Effector memory CD8-positive, alpha-beta T cell (primary cell): ENCODE measurements around the gene HIVEP2.

ENCODE experiments used
- ATAC-seq: fragments of 150-1000 bp; cut with Tn5 transposase; replicated peaks from 2 replicates; pipeline ENCODE4 v1.10.0; 2021; ENCODE audit warnings: mild to moderate bottlenecking, moderate library complexity
- DNase-seq, 3 experiments: peaks; one replicate each; pipeline ENCODE4 v3.0.0; 2021
- H3K27ac Mint-ChIP-seq, 2 donors: one replicate each; pipeline ENCODE4 v1.8.0; 2022; ENCODE audit warnings: mild to moderate bottlenecking in 2 of 2, mixed read lengths in 2 of 2, moderate library complexity in 2 of 2
- H3K27me3 Mint-ChIP-seq, 2 donors: one replicate each; pipeline ENCODE4 v1.8.0; 2022; ENCODE audit warnings: mixed read lengths in 2 of 2
- H3K36me3 Mint-ChIP-seq: one replicate; pipeline ENCODE4 v1.8.0; 2022; ENCODE audit warnings: mild to moderate bottlenecking, moderate library complexity, mixed read lengths; ENCODE audit not compliant: insufficient read depth
- H3K4me1 Mint-ChIP-seq, 2 donors: one replicate each; pipeline ENCODE4 v1.8.0; 2022; ENCODE audit warnings: low read depth in 2 of 2, mixed read lengths in 2 of 2
- H3K4me3 Mint-ChIP-seq, 2 donors: one replicate each; pipeline ENCODE4 v1.8.0; 2022; ENCODE audit warnings: mild to moderate bottlenecking in 2 of 2, mixed read lengths in 2 of 2, moderate library complexity in 2 of 2
- H3K9me3 Mint-ChIP-seq, 2 donors: one replicate each; pipeline ENCODE4 v1.8.0; 2022; ENCODE audit warnings: mixed read lengths in 2 of 2

The HIVEP2 gene

DNA sequence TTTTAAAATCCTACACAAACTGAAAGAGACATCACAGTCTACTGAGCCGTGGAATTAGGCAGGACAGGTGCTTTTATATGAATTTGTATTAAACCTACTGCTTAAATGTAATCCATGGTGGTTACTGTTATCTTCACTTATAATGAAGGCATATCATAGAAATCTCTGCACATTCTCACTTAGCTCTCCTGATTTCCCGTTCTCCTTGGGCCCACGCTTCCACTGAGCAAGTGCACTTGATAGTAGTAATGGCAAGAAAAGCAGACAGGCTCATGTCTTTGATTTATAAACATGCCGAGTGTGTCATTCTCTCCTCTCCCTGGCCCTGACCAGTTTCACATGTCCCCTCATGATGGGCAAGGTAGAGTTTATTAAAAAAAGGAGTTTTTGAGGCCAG, 186.3 kb downstream of the HIVEP2 start:
- ATAC-seq = no peak
- no peaks in the 10 kb centered on the region for H3K9me3 Mint-ChIP-seq
- H3K4me1 Mint-ChIP-seq = peaks cover 16 to 33% of the 10 kb centered on the region in 2 donors
- no peak for DNase-seq
- H3K27me3 Mint-ChIP-seq = no peaks in the 10 kb centered on the region
- no peak overlapping the region for H3K27ac Mint-ChIP-seq
- no peak overlapping the region for H3K4me3 Mint-ChIP-seq
- peaks cover 62% of the 10 kb centered on the region for H3K36me3 Mint-ChIP-seq

- Mint-ChIP-seq H3K9me3 (no peaks in the 10 kb centered on the region), H3K4me1 (peaks cover 16 to 35% of the 10 kb centered on the region in 2 donors)
- no peak for ATAC-seq
These were observed 186.9 kb downstream of the HIVEP2 start for GRCh38 chr6:142757852-142758628.

DNA sequence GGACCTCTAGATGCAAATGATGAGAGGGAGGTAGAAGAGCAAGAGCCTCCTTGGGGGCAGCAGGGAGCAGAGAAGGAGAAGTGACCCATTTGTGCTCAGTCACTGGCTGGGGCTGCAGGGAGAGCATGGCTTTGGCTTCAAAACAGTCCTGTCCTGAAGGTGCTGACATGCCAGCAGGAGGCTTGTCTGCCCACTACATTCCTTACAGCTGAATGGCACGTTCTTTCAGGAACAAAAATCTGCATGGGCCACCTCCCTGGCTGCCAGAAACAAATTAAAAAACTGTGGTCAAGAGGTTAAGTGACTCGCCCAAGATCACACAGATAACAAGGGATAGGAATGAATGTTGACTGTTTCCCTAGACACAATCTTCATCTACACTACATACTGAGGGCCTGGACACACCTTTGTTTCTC, 188.8 kb downstream of the HIVEP2 start:
- H3K4me3 Mint-ChIP-seq = no peak overlapping the region
- DNase-seq = no peak
- H3K27ac Mint-ChIP-seq = peak overlapping the region; percentile 77 to 82
- no peaks in the 10 kb centered on the region for H3K9me3 Mint-ChIP-seq
- H3K27me3 Mint-ChIP-seq = no peaks in the 10 kb centered on the region
- peaks cover 52% of the 10 kb centered on the region for H3K36me3 Mint-ChIP-seq
- ATAC-seq = no peak
- peaks cover 16 to 25% of the 10 kb centered on the region in 2 donors for H3K4me1 Mint-ChIP-seq

More at GRCh38 chr6:142757852-142758628, 186.9 kb downstream of the HIVEP2 start:
- peaks cover 62% of the 10 kb centered on the region for H3K36me3 Mint-ChIP-seq
- H3K27me3 Mint-ChIP-seq = no peaks in the 10 kb centered on the region
- peak overlapping the region in 1 of 2 donors; percentile 7 for H3K4me3 Mint-ChIP-seq
- no peak for DNase-seq
- peak overlapping the region; percentile 77 to 82 for H3K27ac Mint-ChIP-seq

DNA sequence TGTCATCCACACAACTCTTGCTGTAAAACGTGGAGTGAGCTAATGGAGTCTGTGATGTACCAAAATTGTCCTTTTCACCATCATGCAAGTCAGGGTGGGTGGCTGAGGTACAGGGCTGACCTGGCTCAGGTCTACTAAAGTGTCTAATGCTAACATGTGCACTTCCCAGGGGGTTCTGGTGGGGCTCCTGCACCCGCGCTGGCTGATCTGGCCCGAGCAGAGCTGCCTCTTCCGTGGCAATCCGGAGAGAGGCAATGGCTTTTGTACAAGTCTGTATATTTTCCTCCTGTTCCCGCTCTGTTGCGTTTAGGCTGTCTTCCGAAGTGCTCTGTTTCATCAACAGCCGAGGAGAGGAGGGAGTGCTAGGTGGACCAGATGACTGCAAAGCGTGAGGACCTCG, 191.8 kb downstream of the HIVEP2 start:
- peaks cover 14 to 21% of the 10 kb centered on the region in 2 donors for H3K4me1 Mint-ChIP-seq
- no peak for ATAC-seq
- peak overlapping the region in 1 of 2 donors; percentile 41 for H3K27ac Mint-ChIP-seq
- H3K9me3 Mint-ChIP-seq = no peaks in the 10 kb centered on the region
- peaks cover 27% of the 10 kb centered on the region for H3K36me3 Mint-ChIP-seq
- H3K4me3 Mint-ChIP-seq = no peak overlapping the region
- no peak for DNase-seq
- H3K27me3 Mint-ChIP-seq = no peaks in the 10 kb centered on the region

- no peak overlapping the region for H3K27ac Mint-ChIP-seq
- ATAC-seq (no peak), DNase-seq (no peak)
- no peak overlapping the region for H3K4me3 Mint-ChIP-seq
- no peaks in the 10 kb centered on the region for H3K27me3 Mint-ChIP-seq
- peaks cover 22% of the 10 kb centered on the region for H3K36me3 Mint-ChIP-seq
- H3K9me3 Mint-ChIP-seq = no peaks in the 10 kb centered on the region
- H3K4me1 Mint-ChIP-seq = peaks cover 8 to 19% of the 10 kb centered on the region in 2 donors
These were observed 192.6 kb downstream of the HIVEP2 start for GRCh38 chr6:142752348-142752747.

- Mint-ChIP-seq H3K4me3 (no peak overlapping the region), H3K9me3 (no peaks in the 10 kb centered on the region), H3K4me1 (peaks cover 4 to 14% of the 10 kb centered on the region in 2 donors), H3K27me3 (no peaks in the 10 kb centered on the region), H3K27ac (peak overlapping the region in 1 of 2 donors; percentile 4), H3K36me3 (peaks cover 17% of the 10 kb centered on the region)
- DNase-seq (no peak), ATAC-seq (no peak)
These were observed 193.5 kb downstream of the HIVEP2 start for GRCh38 chr6:142751452-142751851.

- no peak for ATAC-seq
- peak overlapping the region in 1 of 2 donors; percentile 4 for H3K27ac Mint-ChIP-seq
These were observed 194.0 kb downstream of the HIVEP2 start for GRCh38 chr6:142750998-142751397.

GRCh38 chr6:142749556-142749955, 195.4 kb downstream of the HIVEP2 start:
- no peaks in the 10 kb centered on the region for H3K27me3 Mint-ChIP-seq
- H3K27ac Mint-ChIP-seq = peak overlapping the region in 1 of 2 donors; percentile 7
- no peak for ATAC-seq
- H3K36me3 Mint-ChIP-seq = peaks cover 10% of the 10 kb centered on the region
- H3K4me3 Mint-ChIP-seq = no peak overlapping the region
- H3K4me1 Mint-ChIP-seq = peaks cover 0 to 7% of the 10 kb centered on the region in 2 donors
- no peaks in the 10 kb centered on the region for H3K9me3 Mint-ChIP-seq
- DNase-seq = no peak

More at GRCh38 chr6:142750998-142751397, 194.0 kb downstream of the HIVEP2 start:
- Mint-ChIP-seq H3K27me3 (no peaks in the 10 kb centered on the region), H3K9me3 (no peaks in the 10 kb centered on the region), H3K36me3 (peaks cover 17% of the 10 kb centered on the region), H3K4me1 (peaks cover 3 to 12% of the 10 kb centered on the region in 2 donors), H3K4me3 (no peak overlapping the region)
- no peak for DNase-seq

GRCh38 chr6:142746524-142746923, 198.5 kb downstream of the HIVEP2 start:
- no peak overlapping the region for H3K4me3 Mint-ChIP-seq
- DNase-seq (peak; percentile 25 to 39 (median 37)), ATAC-seq (peak; percentile 59)
- no peaks in the 10 kb centered on the region for H3K27me3 Mint-ChIP-seq
- H3K9me3 Mint-ChIP-seq = no peaks in the 10 kb centered on the region
- H3K36me3 Mint-ChIP-seq = no peaks in the 10 kb centered on the region
- H3K27ac Mint-ChIP-seq = no peak overlapping the region
- H3K4me1 Mint-ChIP-seq = peaks cover 0 to 4% of the 10 kb centered on the region in 2 donors

DNA sequence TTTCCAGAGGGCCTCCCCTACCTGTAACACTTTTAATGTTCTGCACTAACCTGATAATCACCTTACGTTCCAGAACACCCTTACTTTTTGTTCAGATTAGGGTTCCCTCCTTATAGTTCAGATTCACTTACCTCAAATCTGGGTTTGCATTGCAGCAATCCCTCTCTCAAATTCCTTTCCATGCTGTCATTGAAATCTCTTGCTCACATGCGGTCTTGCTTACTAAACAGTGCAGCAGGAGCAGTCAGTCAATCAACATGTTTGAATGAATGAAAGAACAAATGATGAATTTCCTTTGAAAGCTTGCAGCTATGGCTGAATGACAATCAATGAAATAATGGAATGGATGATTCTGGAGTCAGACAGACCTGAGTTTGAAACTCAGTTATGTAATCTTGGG, 200.1 kb downstream of the HIVEP2 start:
- Mint-ChIP-seq H3K4me1 (peaks cover 0 to 4% of the 10 kb centered on the region in 2 donors), H3K4me3 (no peak overlapping the region), H3K9me3 (no peaks in the 10 kb centered on the region), H3K36me3 (no peaks in the 10 kb centered on the region), H3K27me3 (no peaks in the 10 kb centered on the region), H3K27ac (no peak overlapping the region)
- ATAC-seq (no peak), DNase-seq (no peak)

DNA sequence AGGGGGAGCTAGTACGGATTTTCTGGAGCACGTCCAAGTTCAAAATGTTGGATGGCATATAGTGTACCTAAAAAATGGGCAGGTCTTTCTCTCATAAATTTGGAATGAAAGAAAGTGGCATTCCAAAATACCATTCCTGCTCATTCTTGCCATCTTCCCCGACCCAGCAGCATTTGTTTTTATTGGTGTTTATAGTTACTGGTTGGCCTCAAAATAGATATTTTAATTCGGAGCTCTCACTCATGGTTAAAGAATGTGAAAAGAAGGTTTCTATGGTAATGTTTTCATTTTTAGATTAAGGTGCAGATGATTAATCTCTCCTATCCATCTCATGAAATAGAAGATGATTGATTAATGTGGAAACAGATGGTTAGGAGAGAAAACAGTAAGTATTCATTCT, 204.5 kb downstream of the HIVEP2 start:
- no peak for DNase-seq
- H3K4me3 Mint-ChIP-seq = no peak overlapping the region
- H3K4me1 Mint-ChIP-seq = no peaks in the 10 kb centered on the region
- no peak overlapping the region for H3K27ac Mint-ChIP-seq
- no peaks in the 10 kb centered on the region for H3K36me3 Mint-ChIP-seq
- H3K9me3 Mint-ChIP-seq = no peaks in the 10 kb centered on the region
- ATAC-seq = no peak
- no peaks in the 10 kb centered on the region for H3K27me3 Mint-ChIP-seq

DNA sequence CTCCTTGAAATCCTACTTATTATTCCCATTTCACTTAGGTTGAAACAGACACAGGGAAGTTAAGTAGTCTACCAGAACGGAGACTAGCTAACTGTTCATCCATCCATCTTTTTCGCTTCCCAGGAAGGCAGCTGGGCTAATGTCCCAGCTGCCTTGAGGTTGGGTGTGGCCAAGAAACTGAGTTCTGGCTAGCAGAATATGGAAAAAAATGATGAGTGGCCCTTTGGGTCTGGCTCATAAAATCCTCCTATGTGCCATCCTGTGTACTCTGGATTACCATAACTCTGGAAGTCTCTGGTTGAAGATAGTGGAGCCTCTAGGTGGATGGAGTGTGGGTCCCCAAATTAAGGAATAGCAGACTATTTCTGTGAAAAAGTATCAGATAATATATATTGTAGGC, 206.2 kb downstream of the HIVEP2 start:
- no peaks in the 10 kb centered on the region for H3K4me1 Mint-ChIP-seq
- no peak for ATAC-seq
- no peaks in the 10 kb centered on the region for H3K36me3 Mint-ChIP-seq
- DNase-seq = no peak
- H3K27me3 Mint-ChIP-seq = no peaks in the 10 kb centered on the region
- H3K27ac Mint-ChIP-seq = no peak overlapping the region
- no peaks in the 10 kb centered on the region for H3K9me3 Mint-ChIP-seq
- H3K4me3 Mint-ChIP-seq = no peak overlapping the region

- H3K9me3 Mint-ChIP-seq = no peaks in the 10 kb centered on the region
- no peak overlapping the region for H3K27ac Mint-ChIP-seq
- no peak for ATAC-seq
- H3K4me1 Mint-ChIP-seq = no peaks in the 10 kb centered on the region
- H3K27me3 Mint-ChIP-seq = no peaks in the 10 kb centered on the region
- H3K4me3 Mint-ChIP-seq = no peak overlapping the region
- no peak for DNase-seq
- no peaks in the 10 kb centered on the region for H3K36me3 Mint-ChIP-seq
These were observed 207.0 kb downstream of the HIVEP2 start for GRCh38 chr6:142738035-142738396.

GRCh38 chr6:142737368-142738034, 207.5 kb downstream of the HIVEP2 start:
- Mint-ChIP-seq H3K4me1 (no peaks in the 10 kb centered on the region), H3K27ac (no peak overlapping the region), H3K36me3 (no peaks in the 10 kb centered on the region), H3K9me3 (no peaks in the 10 kb centered on the region), H3K4me3 (no peak overlapping the region), H3K27me3 (no peaks in the 10 kb centered on the region)
- no peak for DNase-seq
- ATAC-seq = no peak
